Keratinocyte (primary cell): ENCODE results near the gene TTI1.

Source experiments
- EZH2 ChIP-seq: IDR thresholded peaks from one replicate; pipeline ENCODE4 v1.6.1; 2012; ENCODE audit warnings: inconsistent platforms, mild to moderate bottlenecking, low read length, moderate library complexity
- TF ChIP-seq, protein P1 (sequence below), 3 experiments: IDR thresholded peaks in 1 of 3; conservative IDR thresholded peaks in 1 of 3; optimal IDR thresholded peaks in 1 of 3; 2 replicates in 2 of 3; 3 replicates in 1 of 3; pipeline versions ENCODE3 to v1.5.1; 2011; ENCODE audit warnings: low read length in 3 of 3, mild to moderate bottlenecking in 3 of 3, moderate library complexity in 2 of 3, control low read depth in 1 of 3, inconsistent platforms in 1 of 3; ENCODE audit not compliant: insufficient read depth in 2 of 3; ENCODE audit errors: extremely low read depth in 1 of 3

DNA sequence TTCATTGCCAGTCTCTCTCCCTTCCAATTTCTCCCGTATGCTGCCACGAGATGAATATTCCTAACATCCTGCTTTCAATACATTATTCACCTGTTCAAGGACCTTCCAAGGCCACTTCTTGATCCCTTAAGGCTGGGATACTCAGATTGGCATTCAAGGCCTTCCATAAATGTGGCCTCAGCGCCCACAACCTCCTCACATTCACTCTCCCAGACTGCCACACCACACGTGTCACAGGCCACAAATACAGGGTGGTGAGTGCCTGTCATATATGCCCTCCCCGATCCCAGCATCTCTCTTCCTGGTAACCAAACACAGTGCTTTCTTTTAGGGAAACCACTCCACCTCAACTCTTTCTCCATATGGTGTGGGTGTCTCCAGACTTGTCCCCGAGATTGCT lies 55.5 kb downstream of the TTI1 start:
- TF ChIP-seq, protein P1, sequence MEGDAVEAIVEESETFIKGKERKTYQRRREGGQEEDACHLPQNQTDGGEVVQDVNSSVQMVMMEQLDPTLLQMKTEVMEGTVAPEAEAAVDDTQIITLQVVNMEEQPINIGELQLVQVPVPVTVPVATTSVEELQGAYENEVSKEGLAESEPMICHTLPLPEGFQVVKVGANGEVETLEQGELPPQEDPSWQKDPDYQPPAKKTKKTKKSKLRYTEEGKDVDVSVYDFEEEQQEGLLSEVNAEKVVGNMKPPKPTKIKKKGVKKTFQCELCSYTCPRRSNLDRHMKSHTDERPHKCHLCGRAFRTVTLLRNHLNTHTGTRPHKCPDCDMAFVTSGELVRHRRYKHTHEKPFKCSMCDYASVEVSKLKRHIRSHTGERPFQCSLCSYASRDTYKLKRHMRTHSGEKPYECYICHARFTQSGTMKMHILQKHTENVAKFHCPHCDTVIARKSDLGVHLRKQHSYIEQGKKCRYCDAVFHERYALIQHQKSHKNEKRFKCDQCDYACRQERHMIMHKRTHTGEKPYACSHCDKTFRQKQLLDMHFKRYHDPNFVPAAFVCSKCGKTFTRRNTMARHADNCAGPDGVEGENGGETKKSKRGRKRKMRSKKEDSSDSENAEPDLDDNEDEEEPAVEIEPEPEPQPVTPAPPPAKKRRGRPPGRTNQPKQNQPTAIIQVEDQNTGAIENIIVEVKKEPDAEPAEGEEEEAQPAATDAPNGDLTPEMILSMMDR (optimal IDR thresholded peaks at IDR 0.05 in 1 of 3, IDR thresholded peaks at IDR 0.05 in 1 of 3, conservative IDR thresholded peaks at IDR 0.05 in 1 of 3; ENCODE audit: extremely low read depth in 1 of 3, insufficient read depth in 2 of 3, low read length in 3 of 3) = no peak
- no peak for TF ChIP-seq EZH2
